Hepatocyte (in vitro differentiated cells): ENCODE data around the gene PLA2G2A. TPM values are rescaled to one million over a fixed set of nuclear protein-coding genes. Genes with fewer than 3 reads are reported as not detected.

Experiments
- DNase-seq: peaks from one replicate; pipeline ENCODE4 v3.0.0-alpha.2; 2016; ENCODE audit warnings: low spot score
- H2AFZ ChIP-seq: fragments of 200-600 bp; sonication (generic); 2 replicates; pipeline ENCODE4 v1.6.0; 2016; ENCODE audit warnings: antibody characterized with exemption, mild to moderate bottlenecking
- H3K27ac ChIP-seq: fragments of 200-600 bp; sonication (generic); 2 replicates; pipeline ENCODE4 v1.5.1; 2016; ENCODE audit warnings: mild to moderate bottlenecking
- H3K27me3 ChIP-seq: fragments of 200-600 bp; sonication (generic); 2 replicates; pipeline ENCODE4 v1.6.1; 2016
- H3K36me3 ChIP-seq: fragments of 200-600 bp; sonication (generic); replicated peaks from 2 replicates; pipeline ENCODE4 v1.5.1; 2016; ENCODE audit warnings: low read depth; ENCODE audit not compliant: insufficient read depth
- H3K4me1 ChIP-seq: fragments of 200-600 bp; sonication (generic); 2 replicates; pipeline ENCODE4 v1.5.1; 2016; ENCODE audit warnings: mild to moderate bottlenecking, moderate library complexity; ENCODE audit not compliant: insufficient read depth
- H3K4me2 ChIP-seq: fragments of 200-600 bp; sonication (generic); 2 replicates; pipeline ENCODE4 v1.6.0; 2016
- H3K4me3 ChIP-seq: fragments of 200-600 bp; sonication (generic); 2 replicates; pipeline ENCODE4 v1.5.1; 2016; ENCODE audit warnings: mild to moderate bottlenecking
- H3K79me2 ChIP-seq: fragments of 200-600 bp; sonication (generic); 2 replicates; pipeline ENCODE4 v1.6.0; 2017; ENCODE audit warnings: mild to moderate bottlenecking
- H3K9me2 ChIP-seq: fragments of 200-600 bp; sonication (generic); replicated peaks from 2 replicates; pipeline ENCODE4 v1.6.0; 2017; ENCODE audit warnings: mild to moderate bottlenecking; ENCODE audit not compliant: insufficient read depth
- H3K9me3 ChIP-seq: fragments of 200-600 bp; sonication (generic); 2 replicates; pipeline ENCODE4 v1.5.1; 2016; ENCODE audit warnings: low read depth, mild to moderate bottlenecking
- H4K20me1 ChIP-seq: fragments of 200-600 bp; sonication (generic); 2 replicates; pipeline ENCODE4 v1.6.0; 2016; ENCODE audit warnings: mild to moderate bottlenecking; ENCODE audit not compliant: insufficient read depth, poor library complexity, severe bottlenecking
- EZH2 ChIP-seq: fragments of 200-600 bp; sonication (generic); IDR thresholded peaks from 2 replicates; pipeline ENCODE4 v1.6.1; 2016; ENCODE audit warnings: antibody characterized with exemption, mild to moderate bottlenecking, borderline replicate concordance
- EZH2phosphoT487 ChIP-seq: fragments of 200-600 bp; sonication (generic); IDR thresholded peaks from one replicate; pipeline ENCODE4 v1.6.1; 2018; ENCODE audit warnings: antibody characterized with exemption, mild to moderate bottlenecking, low read depth, moderate library complexity; ENCODE audit not compliant: unreplicated experiment, severe bottlenecking
- WGBS: methylation state at CpG from one replicate; pipeline ENCODE4 v1.1.6; 2016; ENCODE audit warnings: low lambda C conversion rate; ENCODE audit errors: missing lambda C conversion rate; 5-methylcytosine and 5-hydroxymethylcytosine counted together
- polyA plus RNA-seq: library from polyadenylated mRNA; unstranded; fragments of >200 nt; fragmentation: Nextera tagmentation; extraction: Ambion mirVana; gene quantifications from 2 replicates; pipeline ENCODE4 v1.2.1, GENCODE V29; 2016
- total RNA-seq: library from RNA; depleted of rRNA; stranded (reverse); fragments of >200 nt; gene quantifications from 2 replicates; pipeline ENCODE4 v1.2.3, GENCODE V29; 2014
- TF ChIP-seq, protein P1 (sequence below): fragments of 200-600 bp; sonication (generic); IDR thresholded peaks from 2 replicates; pipeline ENCODE4 v1.5.1; 2016; ENCODE audit warnings: antibody characterized with exemption, mild to moderate bottlenecking; ENCODE audit not compliant: poor library complexity

PLA2G2A gene
- total and polyA plus RNA-seq, 2 experiments from 2014 or later: 170 to 1,328 TPM

DNA sequence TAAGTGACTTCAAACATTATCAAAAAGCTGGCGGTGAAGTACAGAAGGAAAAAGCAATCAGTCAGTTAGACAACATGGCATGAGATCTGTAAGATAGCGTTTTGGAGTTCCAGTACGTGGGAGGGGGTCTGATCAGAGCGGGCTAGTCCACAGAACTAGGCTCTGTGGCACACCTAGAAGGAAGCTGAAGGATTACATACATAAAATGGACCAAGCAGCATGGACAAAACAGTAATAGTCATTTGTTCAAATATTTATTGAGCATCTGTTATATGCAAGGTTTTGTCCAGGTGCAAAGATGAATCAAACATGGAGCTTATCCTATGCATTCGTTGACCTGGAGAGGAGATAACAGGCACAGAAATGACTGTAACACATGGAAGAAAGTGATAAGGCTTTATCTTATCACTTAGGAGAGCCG lies 33.1 kb downstream of the PLA2G2A start:
- TF ChIP-seq, protein P1, sequence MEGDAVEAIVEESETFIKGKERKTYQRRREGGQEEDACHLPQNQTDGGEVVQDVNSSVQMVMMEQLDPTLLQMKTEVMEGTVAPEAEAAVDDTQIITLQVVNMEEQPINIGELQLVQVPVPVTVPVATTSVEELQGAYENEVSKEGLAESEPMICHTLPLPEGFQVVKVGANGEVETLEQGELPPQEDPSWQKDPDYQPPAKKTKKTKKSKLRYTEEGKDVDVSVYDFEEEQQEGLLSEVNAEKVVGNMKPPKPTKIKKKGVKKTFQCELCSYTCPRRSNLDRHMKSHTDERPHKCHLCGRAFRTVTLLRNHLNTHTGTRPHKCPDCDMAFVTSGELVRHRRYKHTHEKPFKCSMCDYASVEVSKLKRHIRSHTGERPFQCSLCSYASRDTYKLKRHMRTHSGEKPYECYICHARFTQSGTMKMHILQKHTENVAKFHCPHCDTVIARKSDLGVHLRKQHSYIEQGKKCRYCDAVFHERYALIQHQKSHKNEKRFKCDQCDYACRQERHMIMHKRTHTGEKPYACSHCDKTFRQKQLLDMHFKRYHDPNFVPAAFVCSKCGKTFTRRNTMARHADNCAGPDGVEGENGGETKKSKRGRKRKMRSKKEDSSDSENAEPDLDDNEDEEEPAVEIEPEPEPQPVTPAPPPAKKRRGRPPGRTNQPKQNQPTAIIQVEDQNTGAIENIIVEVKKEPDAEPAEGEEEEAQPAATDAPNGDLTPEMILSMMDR: no peak
- TF ChIP-seq EZH2phosphoT487 (no peak), EZH2 (no peak)
- Histone ChIP-seq H3K4me3 (no peak overlapping the region), H3K4me1 (peaks cover 7% of the 10 kb centered on the region), H4K20me1 (no peaks in the 10 kb centered on the region), H3K9me2 (no peaks in the 10 kb centered on the region), H3K27ac (peak overlapping the region; percentile 68), H3K9me3 (no peaks in the 10 kb centered on the region), H3K27me3 (no peaks in the 10 kb centered on the region), H3K79me2 (no peaks in the 10 kb centered on the region), H3K36me3 (no peaks in the 10 kb centered on the region), H2AFZ (no peak overlapping the region), H3K4me2 (peak overlapping the region; percentile 26)
- 7% methylated on average over 6 of the region's 6 CpGs for WGBS
- DNase-seq: no peak

DNA sequence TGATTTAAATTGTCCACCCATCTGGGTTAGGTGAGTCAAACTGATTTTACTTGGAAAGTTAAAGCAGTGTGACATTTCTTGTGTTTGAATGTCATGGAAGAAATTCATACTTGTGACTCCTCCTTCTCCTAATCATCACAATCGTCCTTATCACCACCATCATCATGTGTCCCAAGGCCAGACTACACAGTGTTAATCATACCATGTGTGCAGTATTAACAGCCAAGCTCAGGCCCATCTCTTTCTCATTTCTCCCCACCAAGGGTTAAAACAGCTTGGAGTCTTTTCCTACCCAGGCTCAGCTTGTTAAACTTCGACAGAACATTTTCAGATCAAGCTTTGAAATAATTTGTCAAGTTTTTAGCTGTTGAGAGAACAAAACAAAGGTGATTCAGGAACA lies 33.5 kb downstream of the PLA2G2A start:
- WGBS: 8% methylated on average over 2 of the region's 2 CpGs
- TF ChIP-seq EZH2: no peak
- TF ChIP-seq EZH2phosphoT487: no peak
- TF ChIP-seq, protein P1: no peak
- Histone ChIP-seq H3K9me2 (no peaks in the 10 kb centered on the region), H3K4me1 (peaks cover 7% of the 10 kb centered on the region), H3K4me2 (peak overlapping the region; percentile 21), H3K27ac (peak overlapping the region; percentile 68), H3K27me3 (no peaks in the 10 kb centered on the region), H4K20me1 (no peaks in the 10 kb centered on the region), H3K4me3 (no peak overlapping the region), H2AFZ (no peak overlapping the region), H3K79me2 (no peaks in the 10 kb centered on the region), H3K36me3 (no peaks in the 10 kb centered on the region), H3K9me3 (no peaks in the 10 kb centered on the region)
- no peak for DNase-seq

DNA sequence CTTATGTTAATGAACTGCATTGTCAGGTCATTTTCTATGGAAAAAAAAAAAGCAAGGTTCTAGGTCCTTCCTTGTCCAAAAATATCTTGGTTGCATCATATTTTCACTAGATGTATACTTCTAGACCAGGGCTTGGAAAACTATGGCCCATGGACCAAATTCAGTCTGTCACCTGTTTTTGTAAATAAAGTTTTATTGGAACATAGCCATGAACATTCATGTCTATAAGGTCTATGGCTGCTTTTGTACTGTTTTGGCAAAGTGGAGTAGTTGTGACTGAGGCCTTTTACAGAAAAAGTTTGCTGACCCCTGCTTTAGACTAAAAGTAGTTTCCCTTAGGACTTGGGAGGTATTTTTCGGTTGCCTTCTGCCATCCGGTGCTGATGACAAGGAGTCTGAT lies 36.8 kb downstream of the PLA2G2A start:
- Histone ChIP-seq H3K27ac (peak overlapping the region; percentile 37), H4K20me1 (no peaks in the 10 kb centered on the region), H3K4me1 (peaks cover 7% of the 10 kb centered on the region), H3K79me2 (no peaks in the 10 kb centered on the region), H3K9me2 (no peaks in the 10 kb centered on the region), H3K4me2 (no peak overlapping the region), H3K4me3 (no peak overlapping the region), H3K27me3 (no peaks in the 10 kb centered on the region), H3K36me3 (no peaks in the 10 kb centered on the region), H3K9me3 (no peaks in the 10 kb centered on the region), H2AFZ (no peak overlapping the region)
- WGBS: 95% methylated on average over 2 of the region's 2 CpGs
- TF ChIP-seq, protein P1: no peak
- TF ChIP-seq EZH2: no peak
- TF ChIP-seq EZH2phosphoT487: no peak
- no peak for DNase-seq

DNA sequence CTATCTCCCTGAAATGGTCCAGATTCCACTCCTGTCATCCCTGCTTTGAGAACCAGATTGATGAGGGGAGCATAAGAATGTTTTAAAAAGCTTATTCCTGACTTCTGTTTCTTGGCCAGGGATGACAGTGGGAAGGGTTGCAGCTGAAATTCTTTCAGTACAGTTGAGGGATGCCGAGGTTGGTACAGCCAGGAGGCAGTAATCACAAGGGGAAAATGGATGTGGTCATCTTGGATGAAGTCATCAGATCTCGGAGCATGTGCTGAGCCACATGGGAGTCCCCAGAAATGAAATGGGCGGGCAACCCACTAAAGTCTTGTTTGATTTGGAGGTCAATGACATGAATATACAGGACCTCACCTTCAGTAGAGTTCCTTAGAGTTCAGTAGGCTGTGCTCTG lies 37.3 kb downstream of the PLA2G2A start:
- DNase-seq: peak; percentile 40

More for the DNA sequence above, 37.3 kb downstream of the PLA2G2A start:
- no peaks in the 10 kb centered on the region for H3K9me3 ChIP-seq
- no peaks in the 10 kb centered on the region for H3K9me2 ChIP-seq
- peak overlapping the region; percentile 37 for H3K27ac ChIP-seq
- H2AFZ ChIP-seq: no peak overlapping the region
- peaks cover 7% of the 10 kb centered on the region for H3K4me1 ChIP-seq
- H3K4me3 ChIP-seq: no peak overlapping the region
- H3K79me2 ChIP-seq: no peaks in the 10 kb centered on the region
- no peaks in the 10 kb centered on the region for H4K20me1 ChIP-seq
- H3K27me3 ChIP-seq: no peaks in the 10 kb centered on the region
- WGBS: 66% methylated on average over 3 of the region's 3 CpGs
- TF ChIP-seq EZH2phosphoT487 (no peak), EZH2 (no peak)
- TF ChIP-seq, protein P1: no peak
- H3K36me3 ChIP-seq: no peaks in the 10 kb centered on the region
- no peak overlapping the region for H3K4me2 ChIP-seq
